Cardiac fibroblast (primary cell): ENCODE results near the gene NFE2.

Experiments
- DNase-seq, 2 donors: peaks; one replicate each; pipeline versions ENCODE4 v3.0.0 to v3.0.0-alpha.2; 2010; ENCODE audit warnings: low read depth in 2 of 2
- H3K4me3 ChIP-seq, 2 donors: replicated peaks in 1 of 2; 1 replicate in 1 of 2; 2 replicates in 1 of 2; pipeline ENCODE4 v1.5.1; 2011; ENCODE audit warnings: low read depth in 2 of 2, low read length in 2 of 2, mild to moderate bottlenecking in 2 of 2, moderate library complexity in 1 of 2
- TF ChIP-seq, protein P1 (sequence below): IDR thresholded peaks from one replicate; pipeline ENCODE4 v1.5.1; 2011; ENCODE audit warnings: low read depth, mild to moderate bottlenecking, low read length, inconsistent platforms

The NFE2 gene

DNA sequence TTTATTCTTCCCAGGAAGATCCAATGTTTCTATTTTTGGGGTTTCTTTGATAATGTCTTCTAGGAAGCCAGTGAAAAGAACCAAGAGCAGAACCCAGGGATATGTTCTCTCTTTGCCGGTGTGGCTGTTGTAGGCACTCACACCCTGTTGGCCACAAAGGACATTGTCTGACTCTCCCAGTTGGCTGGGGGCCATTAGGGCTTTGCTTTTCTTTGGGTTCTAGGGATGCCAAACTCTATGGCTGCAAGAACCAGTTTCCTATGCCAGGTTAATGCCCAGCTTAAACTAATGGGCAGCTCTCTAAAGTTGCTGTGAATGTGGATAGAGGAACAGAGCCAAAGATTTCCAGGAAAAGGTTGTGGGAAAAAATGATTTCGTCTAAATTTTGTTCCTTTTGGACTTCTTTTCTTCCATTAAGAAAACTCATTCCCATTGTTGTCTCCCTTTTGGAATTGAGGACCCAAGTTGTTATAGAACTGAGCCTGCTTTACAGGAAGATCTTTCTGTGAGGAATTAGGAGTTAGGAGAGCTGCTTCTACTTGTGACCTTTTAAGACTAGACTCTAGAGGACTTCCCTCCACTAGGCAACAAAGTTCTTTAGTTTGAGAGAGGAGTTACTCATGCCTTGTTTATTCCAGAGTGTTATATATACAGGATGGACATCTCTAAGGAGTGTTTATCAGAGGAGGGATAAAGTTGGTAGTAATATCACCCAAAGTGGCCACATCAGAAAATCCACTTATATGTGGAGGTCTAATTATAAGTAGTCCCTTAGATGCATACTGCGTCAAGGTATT is 37.2 kb upstream of the NFE2 start:
- peak in 1 of 2 donors; percentile 22 for DNase-seq
- no peak overlapping the region for H3K4me3 ChIP-seq
- TF ChIP-seq, protein P1, sequence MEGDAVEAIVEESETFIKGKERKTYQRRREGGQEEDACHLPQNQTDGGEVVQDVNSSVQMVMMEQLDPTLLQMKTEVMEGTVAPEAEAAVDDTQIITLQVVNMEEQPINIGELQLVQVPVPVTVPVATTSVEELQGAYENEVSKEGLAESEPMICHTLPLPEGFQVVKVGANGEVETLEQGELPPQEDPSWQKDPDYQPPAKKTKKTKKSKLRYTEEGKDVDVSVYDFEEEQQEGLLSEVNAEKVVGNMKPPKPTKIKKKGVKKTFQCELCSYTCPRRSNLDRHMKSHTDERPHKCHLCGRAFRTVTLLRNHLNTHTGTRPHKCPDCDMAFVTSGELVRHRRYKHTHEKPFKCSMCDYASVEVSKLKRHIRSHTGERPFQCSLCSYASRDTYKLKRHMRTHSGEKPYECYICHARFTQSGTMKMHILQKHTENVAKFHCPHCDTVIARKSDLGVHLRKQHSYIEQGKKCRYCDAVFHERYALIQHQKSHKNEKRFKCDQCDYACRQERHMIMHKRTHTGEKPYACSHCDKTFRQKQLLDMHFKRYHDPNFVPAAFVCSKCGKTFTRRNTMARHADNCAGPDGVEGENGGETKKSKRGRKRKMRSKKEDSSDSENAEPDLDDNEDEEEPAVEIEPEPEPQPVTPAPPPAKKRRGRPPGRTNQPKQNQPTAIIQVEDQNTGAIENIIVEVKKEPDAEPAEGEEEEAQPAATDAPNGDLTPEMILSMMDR, result peak; percentile 3

DNA sequence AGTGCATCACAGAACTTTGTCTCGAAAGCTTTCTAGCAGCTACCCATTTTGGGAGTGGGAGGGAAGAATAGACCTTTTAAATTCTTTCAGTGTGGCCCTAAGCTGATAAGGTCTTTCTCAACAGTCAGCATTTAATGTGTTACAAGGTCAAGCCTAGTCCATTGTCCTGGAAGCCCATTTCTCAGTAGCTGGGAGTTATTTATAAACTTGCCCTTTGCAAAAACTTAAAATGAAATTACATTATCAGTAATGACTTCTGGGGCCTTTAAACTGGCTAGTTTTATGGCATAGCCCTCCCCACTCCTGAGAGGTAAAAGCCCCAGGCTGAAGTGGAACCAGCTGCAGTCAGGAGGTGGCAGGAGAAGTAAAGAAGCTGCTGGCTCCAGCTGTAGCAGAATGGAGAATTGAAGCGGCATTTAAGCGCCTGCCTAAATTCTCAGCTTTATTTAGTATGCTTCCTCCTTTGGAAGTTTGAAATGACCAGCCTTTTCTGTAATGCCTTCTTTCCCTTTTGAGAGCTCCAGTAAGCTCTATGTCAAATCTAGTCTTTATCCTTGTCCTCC is 36.5 kb upstream of the NFE2 start:
- TF ChIP-seq, protein P1, result no peak
- DNase-seq, result no peak
- no peak overlapping the region for H3K4me3 ChIP-seq

DNA sequence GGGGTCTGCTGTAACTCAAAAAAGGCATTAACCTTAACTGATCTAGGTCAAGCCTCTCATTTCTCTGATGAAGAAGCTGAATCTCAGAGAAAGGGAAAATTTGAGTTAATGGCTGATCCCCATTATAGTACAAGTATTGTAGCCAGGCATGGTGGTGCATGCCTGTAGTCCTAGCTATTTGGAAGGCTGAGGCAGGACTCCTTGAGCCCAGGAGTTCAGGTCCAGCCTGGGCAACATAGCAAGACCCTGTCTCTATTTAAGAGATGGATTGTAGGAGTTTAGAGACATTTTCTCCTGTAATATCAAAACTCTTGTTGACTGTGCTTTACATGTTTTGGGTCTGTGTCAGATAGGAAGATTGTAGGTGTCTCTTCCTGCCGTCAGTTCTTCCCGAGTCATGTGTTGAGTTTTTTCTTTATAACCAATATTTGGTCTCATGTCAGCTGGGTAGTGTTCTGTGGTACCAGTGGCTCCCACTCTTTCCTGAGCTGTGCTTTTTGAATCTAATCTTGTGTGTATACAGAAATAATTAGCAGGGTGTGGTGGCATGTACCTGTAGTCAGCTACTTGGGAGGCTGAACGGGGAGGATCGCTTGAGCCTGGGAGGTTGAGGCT is 32.7 kb upstream of the NFE2 start:
- DNase-seq, result no peak
- TF ChIP-seq, protein P1, result no peak
- no peak overlapping the region for H3K4me3 ChIP-seq

DNA sequence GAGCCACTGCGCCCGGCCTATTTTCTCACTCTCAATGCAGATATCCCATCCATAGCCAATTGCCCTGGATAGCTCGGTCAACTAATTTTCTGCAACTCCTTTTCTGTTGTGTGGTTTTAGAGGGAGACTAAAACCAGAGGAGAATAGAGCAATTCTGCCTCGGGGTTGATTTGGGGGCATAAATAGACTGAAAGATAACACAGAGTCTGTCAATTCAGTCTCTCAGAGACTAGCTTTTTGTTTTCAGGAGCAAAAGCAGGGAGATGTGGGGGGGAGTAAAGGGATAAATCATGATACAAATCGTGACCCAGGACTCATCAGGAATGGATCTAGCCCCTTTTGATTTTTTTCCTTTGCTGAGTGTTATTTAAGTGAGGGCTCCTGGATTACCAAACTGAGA is 30.6 kb upstream of the NFE2 start:
- H3K4me3 ChIP-seq, result no peak overlapping the region
- TF ChIP-seq, protein P1, result no peak
- DNase-seq, result no peak

DNA sequence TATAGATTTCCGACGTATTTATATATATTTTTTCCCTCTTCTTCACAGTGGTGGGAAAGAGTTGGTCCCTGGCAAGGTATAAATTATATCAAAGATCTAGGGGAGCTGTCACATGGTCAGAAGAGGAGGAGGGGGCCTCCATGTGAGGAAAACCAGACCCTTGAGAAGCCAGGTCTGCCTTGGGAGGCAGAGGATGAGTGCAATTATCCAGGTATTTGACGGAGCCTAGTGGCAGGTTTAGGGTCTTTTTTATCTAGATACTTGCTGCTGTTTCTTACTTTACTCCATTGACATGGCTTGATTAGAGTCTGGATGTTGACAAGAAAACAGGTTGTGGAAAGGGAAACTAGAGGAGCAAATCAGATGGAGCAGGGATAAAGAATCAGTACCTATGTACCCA is 29.6 kb upstream of the NFE2 start:
- DNase-seq, result no peak
- TF ChIP-seq, protein P1, result no peak
- no peak overlapping the region for H3K4me3 ChIP-seq

DNA sequence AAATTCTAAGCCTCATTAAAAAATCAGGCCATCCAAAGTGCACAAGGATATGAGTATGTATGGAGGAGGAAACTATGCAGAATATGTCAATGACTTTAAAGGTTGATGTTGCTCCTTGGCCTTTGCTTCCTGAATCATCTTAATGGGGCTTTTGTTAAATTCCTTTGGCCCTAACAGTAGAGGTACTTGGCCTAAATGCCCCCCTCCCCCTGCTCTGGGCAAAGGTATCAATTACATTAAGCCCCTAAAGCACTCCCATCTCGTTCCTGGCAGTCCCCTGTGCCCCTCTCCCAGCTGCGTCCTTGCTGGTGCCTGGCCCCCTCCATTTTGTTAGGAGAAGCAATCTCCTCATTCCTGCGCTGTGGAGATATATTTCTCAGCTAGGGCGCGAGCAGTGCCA is 28.9 kb upstream of the NFE2 start:
- TF ChIP-seq, protein P1, result no peak
- H3K4me3 ChIP-seq, result no peak overlapping the region
- no peak for DNase-seq
